HG02840 (cell line): ENCODE measurements around the gene ITGA7.

Experiments used
- ATAC-seq: cut with Tn5 transposase; IDR thresholded peaks from one replicate; pipeline ENCODE4 v1.9.1; 2021; ENCODE audit warnings: mild to moderate bottlenecking, moderate library complexity, moderate number of reproducible peaks; ENCODE audit not compliant: unreplicated experiment, low FRiP score

The ITGA7 gene

DNA sequence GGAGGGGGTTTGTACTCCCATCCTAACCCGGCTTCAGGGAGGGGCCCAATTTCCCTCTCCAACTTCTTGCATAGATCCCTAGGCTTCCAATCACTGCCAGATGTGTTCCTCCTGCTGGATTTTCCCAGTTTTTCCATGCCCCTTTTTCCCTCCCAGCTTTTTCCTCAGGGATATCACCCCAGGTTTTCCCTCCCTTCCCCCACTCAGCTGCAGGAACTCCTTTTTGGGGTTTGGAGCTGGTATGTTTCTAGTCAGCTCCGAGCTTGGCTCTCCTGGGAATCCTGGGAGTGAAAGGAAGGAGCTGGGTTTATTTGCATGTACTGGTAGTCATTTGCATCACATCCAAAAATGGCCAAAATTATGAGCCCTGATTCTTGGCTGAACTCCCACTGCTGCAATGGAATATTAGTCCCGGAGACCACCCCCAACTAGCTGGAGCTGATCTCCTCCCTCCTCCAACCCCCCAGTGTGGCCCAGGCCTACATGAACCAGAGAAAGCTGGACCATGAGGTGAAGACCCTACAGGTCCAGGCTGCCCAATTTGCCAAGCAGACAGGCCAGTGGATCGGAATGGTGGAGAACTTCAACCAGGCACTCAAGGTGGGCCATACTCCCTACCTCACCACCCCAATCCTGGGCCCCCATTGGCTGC, 11.0 kb upstream of the ITGA7 start:
- no peak for ATAC-seq

DNA sequence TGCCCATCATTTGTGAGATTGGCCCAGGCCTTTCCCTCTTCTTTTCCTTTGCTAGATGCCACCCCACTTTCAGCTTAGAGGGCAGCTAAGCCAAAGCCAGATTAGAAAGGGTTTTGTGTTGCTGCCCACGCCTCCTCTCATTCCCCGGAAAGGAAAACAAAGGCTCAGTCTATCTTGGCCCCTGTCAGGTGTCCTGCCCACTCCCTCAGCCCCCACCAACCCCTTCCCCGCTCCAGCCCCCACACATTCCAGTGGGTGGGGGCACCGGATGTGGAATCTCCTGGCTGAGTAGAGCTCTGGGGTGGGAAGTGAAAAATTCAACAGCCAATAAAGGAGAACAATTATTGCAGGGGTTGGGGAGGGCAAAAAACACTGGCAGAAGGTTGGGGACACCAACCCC, 10.3 kb upstream of the ITGA7 start:
- no peak for ATAC-seq

DNA sequence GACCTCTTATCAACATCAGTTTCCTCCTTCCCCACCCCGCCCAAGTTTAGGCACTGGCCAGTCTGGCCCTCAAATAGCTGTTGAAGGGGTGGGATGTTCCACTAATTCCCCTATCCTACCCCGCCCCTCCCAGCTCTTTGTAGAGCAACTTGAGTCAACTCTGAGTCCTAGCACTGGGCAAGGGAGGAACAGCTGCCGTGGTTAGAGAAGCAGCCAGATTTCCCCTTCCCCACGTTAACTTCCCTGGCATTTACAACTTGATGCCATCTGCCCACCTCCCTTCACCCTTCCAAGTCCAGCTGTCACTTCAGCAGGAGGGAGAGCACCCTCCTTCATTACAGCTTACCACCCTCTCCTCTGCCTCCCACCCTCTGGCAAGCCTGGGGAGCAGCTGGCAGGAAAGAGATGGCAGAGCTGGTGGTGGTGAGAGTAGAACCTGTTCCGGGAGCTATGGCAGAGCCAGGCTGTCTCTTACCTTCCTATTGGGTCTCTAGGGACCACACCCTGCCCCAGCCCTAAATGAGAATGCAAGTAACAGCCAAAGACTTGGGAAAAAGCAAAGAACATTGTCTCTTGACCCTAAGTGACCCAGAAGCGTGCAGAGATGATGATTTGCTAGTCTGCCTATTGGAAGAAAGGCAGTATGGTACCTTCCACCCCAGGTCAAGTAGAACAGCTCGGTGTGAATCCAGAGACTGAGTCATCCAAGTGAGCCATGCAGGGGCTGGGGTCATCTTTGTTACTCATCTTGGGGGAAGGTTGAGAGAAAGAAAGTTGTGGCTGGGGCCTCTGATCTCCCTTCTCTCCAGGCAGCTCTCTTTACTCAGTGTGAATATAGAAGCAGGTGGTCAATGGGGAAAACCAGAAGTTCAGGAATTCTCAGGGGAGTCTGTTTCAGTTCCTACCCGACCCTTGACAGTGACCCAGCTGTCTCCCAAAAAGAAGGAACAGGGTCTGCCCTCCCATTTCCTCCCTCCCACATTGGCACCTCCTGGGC, 9.6 kb upstream of the ITGA7 start:
- no peak for ATAC-seq

DNA sequence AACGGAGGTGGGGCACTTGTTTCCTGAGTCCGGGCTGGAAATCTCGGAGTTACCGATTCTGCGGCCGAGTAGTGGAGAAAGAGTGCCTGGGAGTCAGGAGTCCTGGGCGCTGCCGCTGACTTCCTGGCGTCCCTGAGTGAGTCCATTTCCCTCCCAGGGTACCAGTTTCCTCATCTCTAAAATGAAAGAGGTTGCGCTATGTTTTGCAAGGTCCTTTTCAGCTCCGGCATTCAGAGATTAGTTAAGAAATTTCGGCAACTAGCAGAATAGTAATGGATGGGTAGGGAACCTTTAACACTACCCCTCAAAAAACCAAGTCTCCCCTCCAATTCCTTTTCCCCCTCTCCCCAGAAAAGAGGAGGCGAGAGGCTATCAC, 8.9 kb upstream of the ITGA7 start:
- no peak for ATAC-seq

DNA sequence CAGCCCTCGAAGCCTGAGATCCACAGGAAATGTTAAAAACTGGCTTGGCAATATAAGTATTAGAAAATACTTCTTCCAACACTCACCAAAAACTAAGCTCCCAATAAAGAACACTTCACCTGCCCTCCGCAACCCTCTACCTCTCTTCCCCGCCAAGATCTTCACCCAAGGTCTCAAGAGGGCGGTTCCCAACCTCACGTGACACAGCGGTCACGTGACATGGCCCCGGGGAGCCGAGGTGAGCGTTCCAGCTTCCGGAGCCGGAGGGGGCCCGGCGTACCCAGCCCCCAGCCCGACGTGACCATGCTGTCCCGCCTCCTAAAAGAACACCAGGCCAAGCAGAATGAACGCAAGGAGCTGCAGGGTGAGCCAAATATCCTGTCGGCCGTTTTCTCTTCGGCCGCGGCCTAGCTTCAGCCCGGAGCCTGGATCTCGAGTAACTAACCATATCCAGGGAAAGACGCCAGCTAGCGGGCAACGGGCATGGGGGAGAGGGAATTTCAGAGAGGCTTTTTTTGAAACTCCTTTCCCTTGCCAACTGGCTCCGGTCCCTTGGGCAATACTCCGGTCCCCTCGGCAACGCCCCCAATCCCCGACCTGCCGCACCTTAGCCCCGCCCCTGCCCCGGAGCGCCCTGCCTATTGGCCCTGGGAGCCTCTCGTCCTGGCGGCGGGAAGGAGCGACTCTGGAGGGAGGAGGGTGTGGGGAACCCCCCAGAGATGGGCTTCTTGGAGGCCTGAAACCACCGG, 8.3 kb upstream of the ITGA7 start, which contains the start of gene BLOC1S1:
Gene BLOC1S1, plus strand, starts transcription at position 214 of the 749 bp plus-strand sequence. Its CDS starts 6 bp downstream, at position 220.
- peak; percentile 80 for ATAC-seq

DNA sequence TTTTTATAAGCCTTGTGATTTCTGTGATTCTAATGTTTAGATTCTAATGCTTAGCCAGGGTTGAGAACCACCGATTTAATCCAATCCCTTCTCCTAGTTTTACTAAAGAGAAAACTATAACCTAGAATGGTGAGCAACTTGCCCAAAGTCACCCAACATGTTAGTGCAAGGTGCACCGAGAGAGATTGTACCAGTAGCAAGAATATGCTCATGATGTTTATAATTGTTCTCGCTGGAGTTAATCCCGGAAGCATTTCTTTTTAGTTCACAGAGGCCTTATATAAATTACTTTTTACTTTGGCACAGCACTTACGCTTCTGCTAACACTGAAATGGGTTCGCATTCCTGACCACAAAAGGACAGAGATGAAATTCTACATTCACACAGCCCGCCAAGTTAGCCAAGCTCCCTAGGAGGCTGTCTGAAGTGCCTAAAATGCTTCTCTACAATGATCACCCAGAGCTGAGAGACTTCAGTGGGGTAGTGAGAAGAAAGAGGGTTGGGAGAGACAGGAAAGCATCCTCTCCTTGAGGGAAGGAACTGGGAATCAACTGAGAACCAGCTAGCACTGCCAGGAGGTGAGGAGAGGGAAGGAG, 7.6 kb upstream of the ITGA7 start:
- ATAC-seq, result no peak

DNA sequence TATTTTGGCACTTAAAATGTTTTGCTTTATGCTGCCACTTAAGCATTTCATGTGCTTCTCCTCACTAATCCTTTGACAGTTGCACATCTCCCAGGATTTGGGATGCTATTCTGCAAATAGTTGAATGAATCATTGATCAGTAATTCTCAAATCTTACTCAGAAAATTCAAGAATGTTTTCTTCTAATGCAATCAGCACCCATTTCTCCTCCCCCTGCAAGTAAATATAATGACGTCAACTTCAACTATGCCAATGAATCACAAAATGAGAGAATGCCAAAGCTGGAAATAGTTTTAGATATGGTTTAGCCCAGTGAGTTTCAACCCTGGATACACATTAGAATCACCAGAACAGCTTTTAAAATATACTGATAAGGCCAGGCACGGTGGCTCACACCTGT, 6.0 kb upstream of the ITGA7 start:
- no peak for ATAC-seq

DNA sequence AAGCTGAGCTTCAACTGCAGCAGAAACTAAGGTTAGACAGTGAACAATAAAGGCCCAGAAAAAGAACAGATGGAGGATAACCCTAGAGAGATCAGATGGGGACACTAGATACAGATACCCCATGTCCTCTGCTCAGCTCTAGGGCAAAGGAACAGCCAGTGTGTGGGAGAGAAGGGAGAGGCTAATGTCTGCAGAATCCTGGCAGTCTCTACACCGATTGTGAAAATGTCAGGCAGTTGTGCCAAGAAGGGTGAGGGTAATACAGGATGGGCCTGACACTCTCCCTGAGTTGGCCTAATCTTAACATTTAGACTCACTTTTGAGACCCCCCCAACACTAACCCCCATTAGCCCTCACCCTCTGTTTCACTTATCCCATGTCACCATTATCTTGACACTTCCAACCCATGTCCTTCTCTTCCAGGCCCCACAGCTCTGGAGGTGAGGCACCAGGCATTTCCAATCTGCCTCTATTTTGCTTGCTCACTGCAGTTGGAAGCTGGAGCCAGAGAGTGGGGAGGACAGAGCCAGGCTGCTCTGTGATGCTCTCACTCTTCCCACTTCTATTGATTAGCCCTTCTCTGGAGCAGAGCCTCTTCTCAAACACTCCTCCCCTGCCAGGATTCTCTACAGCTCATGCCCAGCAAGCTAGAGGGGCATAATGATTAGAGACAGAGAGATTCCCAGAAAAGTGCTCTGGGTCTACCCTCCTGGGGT, 5.2 kb upstream of the ITGA7 start:
- no peak for ATAC-seq

DNA sequence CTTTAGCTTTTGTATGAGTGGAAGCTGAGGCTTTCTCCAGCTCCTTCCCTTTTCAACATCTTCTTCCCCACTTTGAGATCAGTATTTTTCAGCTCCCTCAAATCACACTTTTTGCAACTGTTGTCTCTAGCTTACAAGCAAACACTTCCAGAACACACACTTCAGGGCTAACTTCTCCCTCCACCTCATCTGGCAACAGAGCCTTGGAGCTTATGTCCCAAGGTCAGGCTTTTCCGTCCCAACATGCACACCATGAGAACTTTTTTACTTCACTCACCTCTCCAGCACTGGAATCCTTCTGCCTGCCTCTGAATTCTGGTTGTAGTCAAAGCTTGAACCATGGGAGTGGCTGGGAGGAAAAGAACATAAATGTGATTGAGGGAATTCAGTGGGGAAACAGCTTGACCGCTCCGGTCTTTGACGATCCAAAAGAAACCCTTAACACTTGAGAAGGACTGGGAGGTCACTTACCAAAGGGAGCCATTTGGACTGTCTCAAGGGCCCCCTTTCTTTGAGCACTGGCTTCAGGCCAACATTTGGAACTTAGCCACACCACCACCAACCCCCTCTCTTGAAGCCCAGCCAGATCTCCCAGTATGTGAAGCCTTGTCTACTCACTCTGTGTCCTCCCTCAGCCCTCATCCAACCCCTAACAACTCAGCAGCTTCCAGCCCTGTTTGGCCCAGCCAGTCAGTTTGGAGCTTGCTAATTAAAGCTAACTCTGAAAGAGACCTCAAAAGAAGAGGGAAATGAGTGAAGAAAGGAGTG, 4.3 kb upstream of the ITGA7 start:
- no peak for ATAC-seq

DNA sequence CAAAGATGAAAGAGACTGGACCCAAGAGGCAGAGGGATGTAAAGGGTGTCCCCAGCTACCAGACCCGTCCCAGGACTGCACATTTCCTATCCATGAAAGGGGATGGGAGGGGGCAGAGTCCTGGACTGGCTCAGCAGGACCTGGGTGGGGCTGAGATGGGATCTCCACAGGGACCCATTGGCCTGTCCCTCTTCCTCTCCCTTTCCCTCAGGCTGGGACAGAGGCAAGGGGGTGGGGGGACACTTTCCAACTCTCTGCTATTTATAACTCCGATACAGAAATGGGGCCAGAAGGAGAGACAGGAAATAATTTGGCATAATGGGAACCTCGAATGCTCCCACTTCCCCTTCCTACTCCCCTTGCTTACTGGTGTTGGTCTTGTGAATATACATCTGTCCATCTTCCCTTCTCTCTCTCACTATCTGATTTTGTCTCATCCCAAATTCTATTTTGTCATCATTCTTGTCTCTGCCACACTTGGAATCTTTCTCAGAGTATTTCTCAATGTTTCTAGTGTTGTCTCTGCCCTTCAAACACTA, 1.1 kb upstream of the ITGA7 start:
- no peak for ATAC-seq

DNA sequence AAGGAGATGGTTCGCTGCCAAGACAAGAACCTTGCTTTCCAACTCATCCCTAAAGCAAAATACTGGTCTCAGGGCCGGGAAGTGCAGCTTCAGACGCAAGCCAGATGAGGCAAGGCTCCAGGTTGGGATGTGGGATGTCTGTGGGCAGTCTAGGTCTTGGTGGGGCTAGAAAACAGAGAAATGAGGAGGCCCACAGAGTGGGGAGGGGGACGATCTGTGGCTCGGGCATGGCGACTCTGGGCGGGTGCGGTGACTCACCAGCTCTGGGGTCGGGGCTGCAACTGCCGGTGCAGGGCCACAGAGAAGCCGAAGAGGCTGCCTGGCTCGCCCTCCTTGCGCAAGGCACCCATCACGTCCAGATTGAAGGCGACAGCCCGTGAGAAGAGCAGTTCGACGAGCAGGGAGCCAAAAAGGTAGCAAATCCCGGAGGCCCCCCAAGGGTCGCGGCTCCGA, 459 bp downstream of the ITGA7 start:
- no peak for ATAC-seq

DNA sequence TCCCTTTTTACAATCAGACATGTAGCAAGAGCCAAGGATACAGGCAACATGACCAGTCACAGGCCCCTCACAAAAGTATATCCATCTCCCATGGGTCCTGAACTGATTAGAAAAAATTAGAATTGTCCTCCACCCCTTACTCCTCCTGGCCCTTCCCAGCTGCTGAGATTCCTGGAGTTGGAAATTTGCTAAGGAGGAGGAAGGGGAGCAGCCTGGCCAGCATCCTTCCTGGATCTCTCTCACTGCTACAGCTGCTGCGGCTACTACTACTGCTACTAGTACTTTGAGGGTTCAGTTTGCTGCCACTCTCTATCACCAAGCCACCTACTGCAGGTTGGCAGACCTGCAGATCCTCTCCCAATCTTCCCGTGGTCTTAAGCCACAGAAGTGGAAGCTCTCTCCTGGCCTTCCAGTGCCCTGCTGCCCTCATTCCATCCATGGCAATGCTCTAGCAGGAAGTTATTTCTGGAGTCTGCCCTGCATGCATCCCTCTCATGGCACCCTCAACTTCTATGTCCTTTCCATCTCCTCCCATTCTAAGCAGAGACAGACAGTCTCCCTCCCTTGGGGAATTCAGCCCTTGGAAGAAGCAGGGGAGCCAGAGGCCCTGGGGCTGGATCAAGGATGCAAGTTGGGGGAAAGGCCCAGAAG, 1.0 kb downstream of the ITGA7 start:
- no peak for ATAC-seq

DNA sequence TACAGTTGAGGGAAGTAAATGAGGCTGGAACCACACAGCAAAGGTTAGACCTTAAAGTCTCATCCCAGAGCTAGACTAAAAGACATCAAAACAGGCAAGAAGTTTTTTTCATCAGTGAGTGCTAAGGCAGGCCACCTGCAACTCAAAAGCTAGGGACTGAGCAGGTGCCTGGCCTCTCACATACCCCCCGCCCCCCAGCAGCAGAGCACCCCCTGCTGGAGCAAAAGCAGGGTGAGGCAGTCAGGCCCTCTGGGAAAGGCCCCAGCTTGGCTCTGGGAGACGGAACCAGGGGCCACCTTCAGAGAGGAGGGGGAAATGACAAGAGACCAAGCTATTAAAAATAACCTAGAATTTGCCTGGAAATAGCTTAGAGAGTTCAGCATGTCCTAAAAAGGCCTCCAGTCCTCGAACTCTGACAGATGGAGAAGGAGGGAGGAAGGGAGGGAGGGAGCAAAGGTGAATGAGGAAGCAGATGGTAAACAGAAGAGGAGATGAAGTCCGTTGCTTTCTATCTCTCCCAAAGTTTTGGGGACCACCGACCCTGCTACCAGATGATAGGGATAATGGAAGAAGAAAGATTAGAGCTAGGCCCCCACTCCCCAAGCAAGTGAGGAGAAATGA, 1.8 kb downstream of the ITGA7 start:
- no peak for ATAC-seq

DNA sequence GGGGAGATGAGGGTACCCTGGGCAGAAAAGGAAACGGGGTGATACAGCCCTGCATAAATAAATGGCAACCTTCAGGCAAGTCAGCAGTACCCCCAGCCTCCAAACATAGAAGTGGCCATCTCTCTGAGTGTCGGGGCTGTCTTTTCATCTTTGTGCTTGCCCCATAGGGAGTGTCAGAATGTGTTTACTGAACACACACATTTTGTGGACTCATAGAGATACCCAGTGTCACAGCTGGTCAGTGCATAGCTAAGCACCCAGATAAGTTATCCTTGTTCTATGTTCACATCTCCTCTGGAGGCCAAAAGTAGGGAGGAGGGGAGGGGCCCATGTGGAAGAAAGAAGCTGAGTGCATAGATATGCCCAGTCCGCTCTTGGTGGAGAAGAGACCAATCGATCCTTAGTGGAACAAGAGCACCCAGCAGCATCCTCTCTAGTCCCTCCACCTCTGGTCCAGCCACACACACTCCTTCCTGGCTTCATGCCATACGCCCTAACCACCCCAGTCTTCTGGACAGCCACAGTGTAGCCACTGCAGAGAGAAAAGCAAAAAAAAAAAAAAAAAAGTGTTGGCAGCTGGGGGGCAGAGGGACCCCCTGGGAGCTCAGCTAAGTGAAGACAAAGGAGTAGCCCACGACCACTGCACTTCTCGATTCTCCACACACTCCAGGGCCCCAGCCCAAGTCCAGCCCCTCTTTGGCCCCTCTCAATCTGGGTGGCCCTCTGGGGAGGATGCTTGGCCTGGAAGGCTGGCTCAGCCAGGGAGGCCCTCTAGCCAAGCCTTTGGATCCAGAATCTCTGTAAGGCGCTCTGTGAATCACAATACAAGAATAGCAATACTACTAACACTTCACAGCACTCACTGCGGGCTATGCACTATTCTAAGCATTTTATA, 2.6 kb downstream of the ITGA7 start:
- no peak for ATAC-seq

DNA sequence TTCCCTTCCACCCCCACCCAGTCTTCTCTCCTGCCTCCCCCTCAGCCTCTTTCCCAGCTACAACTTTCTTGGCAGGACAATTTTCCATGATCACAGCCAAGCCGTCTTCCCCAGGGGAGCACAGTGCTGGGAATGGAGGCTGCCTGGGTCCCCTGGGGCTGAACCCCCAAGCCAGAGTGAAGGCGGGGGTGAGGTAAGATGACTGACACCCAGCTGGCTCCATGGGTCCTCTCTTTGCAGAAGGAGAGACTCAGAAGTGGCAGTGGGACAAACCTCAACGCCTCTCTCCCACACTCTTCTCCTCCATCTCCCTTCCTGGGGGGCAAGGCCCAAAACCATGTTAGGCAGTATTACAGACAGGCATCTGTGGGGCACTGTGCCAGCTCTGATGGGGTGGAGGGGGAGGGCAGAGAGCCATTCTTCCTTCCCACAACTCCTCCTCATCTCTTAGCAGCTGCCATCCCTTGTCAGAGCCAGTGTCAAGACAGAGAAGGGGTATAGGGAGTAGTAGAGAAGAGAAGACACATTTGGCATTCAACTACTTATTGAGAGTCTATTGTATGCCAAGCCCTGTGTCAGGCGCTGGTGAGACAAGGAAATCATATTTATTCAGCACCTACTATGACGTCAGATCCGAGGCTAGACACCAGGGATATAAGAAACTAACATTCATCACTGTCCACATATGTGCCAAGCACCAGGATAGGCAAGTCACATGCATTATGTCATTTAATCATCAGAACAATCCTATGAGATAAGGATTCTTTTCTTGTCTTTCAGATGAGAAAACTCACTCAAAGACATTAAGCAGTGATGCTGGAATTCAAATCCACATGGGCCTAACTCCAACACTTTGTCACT, 3.6 kb downstream of the ITGA7 start:
- ATAC-seq, result no peak

DNA sequence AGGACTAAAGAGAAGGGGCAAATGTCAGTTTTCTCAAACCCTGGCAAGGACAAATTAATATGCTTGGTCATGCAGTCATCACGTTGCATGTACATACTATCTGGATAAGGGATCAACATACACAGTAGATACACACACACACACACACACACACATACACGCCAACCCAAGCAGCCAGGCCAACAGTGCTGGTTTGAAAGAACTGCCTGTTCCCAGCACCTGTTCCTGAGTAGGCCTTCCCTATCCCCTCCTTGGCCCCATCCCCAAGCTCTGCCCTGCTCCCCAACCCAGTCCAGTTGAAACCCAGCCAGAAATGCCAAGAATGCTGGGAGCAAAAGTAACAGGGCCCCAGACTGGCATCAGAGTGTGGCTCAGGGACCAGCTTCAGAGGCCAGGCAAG, 4.4 kb downstream of the ITGA7 start:
- no peak for ATAC-seq
